GM23338 (cell line): ENCODE results near the gene ADAP1. TPM values are rescaled to one million over a fixed set of nuclear protein-coding genes. Genes with fewer than 3 reads are reported as not detected.

Source experiments
- ATAC-seq: fragments of 200-7000 bp; cut with Tn5 transposase; 3 replicates; pipeline ENCODE4 v1.9.1; 2020
- DNase-seq: peaks from one replicate; pipeline ENCODE4 v3.0.0-alpha.2; 2015; ENCODE audit warnings: low spot score
- H2AFZ ChIP-seq: fragments of 200-600 bp; sonication (generic); 2 replicates; pipeline ENCODE4 v1.8.0; 2016; ENCODE audit warnings: antibody characterized with exemption, mild to moderate bottlenecking, moderate library complexity
- H3F3A ChIP-seq: fragments of 200-600 bp; sonication (generic); replicated peaks from 2 replicates; pipeline ENCODE4 v1.8.0; 2017; ENCODE audit warnings: antibody characterized with exemption, mixed run types, low read depth
- H3K27ac ChIP-seq: fragments of 200-600 bp; sonication (generic); 2 replicates; pipeline ENCODE4 v1.6.1; 2016; ENCODE audit warnings: low read depth
- H3K27me3 ChIP-seq: fragments of 200-600 bp; sonication (generic); 2 replicates; pipeline ENCODE4 v1.8.0; 2016; ENCODE audit warnings: mild to moderate bottlenecking, mixed run types, moderate library complexity; ENCODE audit not compliant: insufficient read depth
- H3K36me3 ChIP-seq: fragments of 200-600 bp; sonication (generic); 2 replicates; pipeline ENCODE4 v1.8.0; 2016; ENCODE audit warnings: mild to moderate bottlenecking; ENCODE audit not compliant: insufficient read depth
- H3K4me1 ChIP-seq: fragments of 200-600 bp; sonication (generic); 2 replicates; pipeline ENCODE4 v1.8.0; 2016; ENCODE audit warnings: mild to moderate bottlenecking, moderate library complexity; ENCODE audit not compliant: insufficient read depth
- H3K4me2 ChIP-seq: fragments of 200-600 bp; sonication (generic); 2 replicates; pipeline ENCODE4 v1.7.1; 2017; ENCODE audit warnings: mixed run types
- H3K4me3 ChIP-seq: fragments of 200-600 bp; sonication (generic); 2 replicates; pipeline ENCODE4 v1.6.1; 2016; ENCODE audit warnings: mixed run types
- H3K79me2 ChIP-seq: fragments of 200-600 bp; sonication (generic); replicated peaks from 2 replicates; pipeline ENCODE4 v1.8.0; 2017; ENCODE audit warnings: mild to moderate bottlenecking; ENCODE audit not compliant: insufficient read depth
- H3K9me2 ChIP-seq: fragments of 200-600 bp; sonication (generic); 2 replicates; pipeline ENCODE4 v1.8.0; 2017; ENCODE audit not compliant: insufficient read depth
- H4K20me1 ChIP-seq: fragments of 200-600 bp; sonication (generic); replicated peaks from 2 replicates; pipeline ENCODE4 v1.8.0; 2017; ENCODE audit warnings: mild to moderate bottlenecking; ENCODE audit not compliant: insufficient read depth
- H3K27ac Mint-ChIP-seq: 2 replicates; pipeline ENCODE4 v1.8.0; 2020; ENCODE audit warnings: inconsistent platforms, mild to moderate bottlenecking, moderate library complexity, mixed read lengths
- H3K27me3 Mint-ChIP-seq: 3 replicates; pipeline ENCODE4 v1.8.0; 2022; ENCODE audit warnings: low read depth, mild to moderate bottlenecking, moderate library complexity, mixed read lengths, inconsistent platforms; ENCODE audit not compliant: insufficient read depth, poor library complexity
- H3K36me3 Mint-ChIP-seq: 3 replicates; pipeline ENCODE4 v1.8.0; 2021; ENCODE audit warnings: low read depth, mild to moderate bottlenecking, inconsistent platforms, moderate library complexity, mixed read lengths
- H3K4me1 Mint-ChIP-seq: 3 replicates; pipeline ENCODE4 v1.8.0; 2020; ENCODE audit warnings: mild to moderate bottlenecking, inconsistent platforms, mixed read lengths
- H3K4me3 Mint-ChIP-seq: 3 replicates; pipeline ENCODE4 v1.8.0; 2021; ENCODE audit warnings: moderate library complexity, mild to moderate bottlenecking, inconsistent platforms, mixed read lengths
- H3K9me3 Mint-ChIP-seq: 3 replicates; pipeline ENCODE4 v1.8.0; 2020; ENCODE audit warnings: moderate library complexity, mild to moderate bottlenecking, inconsistent platforms, mixed read lengths
- CREB1 ChIP-seq: fragments of 250-450 bp; sonication (Bioruptor Pico); IDR thresholded peaks from 2 replicates; pipeline ENCODE4 v1.5.0; 2020; ENCODE audit warnings: low read depth, mild to moderate bottlenecking, moderate library complexity
- EZH2 ChIP-seq: fragments of 200-600 bp; sonication (generic); IDR thresholded peaks from one replicate; pipeline ENCODE4 v1.8.0; 2017; ENCODE audit warnings: antibody characterized with exemption, mild to moderate bottlenecking, low read depth; ENCODE audit not compliant: unreplicated experiment
- EZH2phosphoT487 ChIP-seq: fragments of 200-600 bp; sonication (generic); IDR thresholded peaks from one replicate; pipeline ENCODE4 v1.8.1; 2018; ENCODE audit warnings: antibody characterized with exemption; ENCODE audit not compliant: unreplicated experiment
- JUNB ChIP-seq: IDR thresholded peaks from one replicate; pipeline ENCODE4 v1.6.1; 2016; ENCODE audit warnings: antibody characterized with exemption; ENCODE audit not compliant: unreplicated experiment
- NANOG ChIP-seq: IDR thresholded peaks from 2 replicates; pipeline ENCODE4 v1.6.1; 2016; ENCODE audit warnings: antibody characterized with exemption, borderline replicate concordance
- STAT1 ChIP-seq: IDR thresholded peaks from one replicate; pipeline ENCODE4 v1.6.1; 2016; ENCODE audit warnings: antibody characterized with exemption; ENCODE audit not compliant: unreplicated experiment
- ZNF114 ChIP-seq: fragments of 250-450 bp; sonication (Bioruptor Pico); IDR thresholded peaks from 2 replicates; pipeline ENCODE4 v1.5.0; 2020; ENCODE audit warnings: mild to moderate bottlenecking, moderate library complexity
- ZNF331 ChIP-seq: fragments of 250-450 bp; sonication (Bioruptor Pico); IDR thresholded peaks from 2 replicates; pipeline ENCODE4 v1.5.0; 2020; ENCODE audit warnings: low read depth, mild to moderate bottlenecking, moderate library complexity
- polyA plus RNA-seq: library from polyadenylated mRNA; unstranded; fragments of >200 nt; fragmentation: Nextera tagmentation; extraction: Ambion mirVana; gene quantifications from 2 replicates; pipeline ENCODE4 v1.2.1, GENCODE V29; 2016
- total RNA-seq: library from RNA; depleted of rRNA; stranded (reverse); fragments of >200 nt; shearing (Covaris generic); gene quantifications from 2 replicates; pipeline ENCODE4 v1.2.3, GENCODE V29; 2014
- TF ChIP-seq, protein P1 (sequence below): IDR thresholded peaks from 2 replicates; pipeline ENCODE4 v1.6.1; 2016; ENCODE audit warnings: antibody characterized with exemption
- TF ChIP-seq, protein P2 (sequence below), 2 experiments: fragments of 200-600 bp in 1 of 2; sonication (generic) in 1 of 2; conservative IDR thresholded peaks; 2 replicates each; pipeline versions ENCODE4 v1.5.1 to v1.6.1; 2016 to 2017; ENCODE audit warnings: antibody characterized with exemption in 2 of 2, low read depth in 2 of 2, mild to moderate bottlenecking in 2 of 2, moderate library complexity in 1 of 2
- TF ChIP-seq, protein P3 (sequence below): fragments of 250-450 bp; sonication (Bioruptor Pico); IDR thresholded peaks from 2 replicates; pipeline ENCODE4 v1.5.0; 2020; ENCODE audit warnings: mild to moderate bottlenecking, moderate library complexity

ADAP1 gene
- total and polyA plus RNA-seq, 2 experiments from 2014 or later = 2.2 to 9.6 TPM

- Histone ChIP-seq H2AFZ (no peak overlapping the region), H3K4me2 (no peak overlapping the region), H3K36me3 (no peaks in the 10 kb centered on the region; the same call in 1 of the 2 replicates), H3K4me1 (no peaks in the 10 kb centered on the region; the same call in 1 of the 2 replicates), H3K79me2 (peaks cover 100% of the 10 kb centered on the region), H3K4me3 (no peak overlapping the region), H3K27me3 (no peaks in the 10 kb centered on the region), H3F3A (peaks cover 4% of the 10 kb centered on the region; the same call in 1 of the 2 replicates), H4K20me1 (peaks cover 47% of the 10 kb centered on the region), H3K27ac (no peak overlapping the region), H3K9me2 (no peaks in the 10 kb centered on the region)
- H3K36me3 Mint-ChIP-seq = peaks cover 28% of the 10 kb centered on the region
- H3K9me3 Mint-ChIP-seq = no peaks in the 10 kb centered on the region
- TF ChIP-seq, protein P1, sequence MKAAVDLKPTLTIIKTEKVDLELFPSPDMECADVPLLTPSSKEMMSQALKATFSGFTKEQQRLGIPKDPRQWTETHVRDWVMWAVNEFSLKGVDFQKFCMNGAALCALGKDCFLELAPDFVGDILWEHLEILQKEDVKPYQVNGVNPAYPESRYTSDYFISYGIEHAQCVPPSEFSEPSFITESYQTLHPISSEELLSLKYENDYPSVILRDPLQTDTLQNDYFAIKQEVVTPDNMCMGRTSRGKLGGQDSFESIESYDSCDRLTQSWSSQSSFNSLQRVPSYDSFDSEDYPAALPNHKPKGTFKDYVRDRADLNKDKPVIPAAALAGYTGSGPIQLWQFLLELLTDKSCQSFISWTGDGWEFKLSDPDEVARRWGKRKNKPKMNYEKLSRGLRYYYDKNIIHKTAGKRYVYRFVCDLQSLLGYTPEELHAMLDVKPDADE = no peak
- TF ChIP-seq ZNF114 (CRISPR knock-in tag) (no peak), EZH2 (no peak), CREB1 (CRISPR knock-in tag) (no peak), ZNF331 (CRISPR knock-in tag) (no peak), NANOG (no peak), STAT1 (no peak), JUNB (no peak), EZH2phosphoT487 (no peak)
- TF ChIP-seq, protein P2, sequence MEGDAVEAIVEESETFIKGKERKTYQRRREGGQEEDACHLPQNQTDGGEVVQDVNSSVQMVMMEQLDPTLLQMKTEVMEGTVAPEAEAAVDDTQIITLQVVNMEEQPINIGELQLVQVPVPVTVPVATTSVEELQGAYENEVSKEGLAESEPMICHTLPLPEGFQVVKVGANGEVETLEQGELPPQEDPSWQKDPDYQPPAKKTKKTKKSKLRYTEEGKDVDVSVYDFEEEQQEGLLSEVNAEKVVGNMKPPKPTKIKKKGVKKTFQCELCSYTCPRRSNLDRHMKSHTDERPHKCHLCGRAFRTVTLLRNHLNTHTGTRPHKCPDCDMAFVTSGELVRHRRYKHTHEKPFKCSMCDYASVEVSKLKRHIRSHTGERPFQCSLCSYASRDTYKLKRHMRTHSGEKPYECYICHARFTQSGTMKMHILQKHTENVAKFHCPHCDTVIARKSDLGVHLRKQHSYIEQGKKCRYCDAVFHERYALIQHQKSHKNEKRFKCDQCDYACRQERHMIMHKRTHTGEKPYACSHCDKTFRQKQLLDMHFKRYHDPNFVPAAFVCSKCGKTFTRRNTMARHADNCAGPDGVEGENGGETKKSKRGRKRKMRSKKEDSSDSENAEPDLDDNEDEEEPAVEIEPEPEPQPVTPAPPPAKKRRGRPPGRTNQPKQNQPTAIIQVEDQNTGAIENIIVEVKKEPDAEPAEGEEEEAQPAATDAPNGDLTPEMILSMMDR (conservative IDR thresholded peaks at IDR 0.05; ENCODE audit: low read depth in 2 of 2) = no peak
- TF ChIP-seq, protein P3, sequence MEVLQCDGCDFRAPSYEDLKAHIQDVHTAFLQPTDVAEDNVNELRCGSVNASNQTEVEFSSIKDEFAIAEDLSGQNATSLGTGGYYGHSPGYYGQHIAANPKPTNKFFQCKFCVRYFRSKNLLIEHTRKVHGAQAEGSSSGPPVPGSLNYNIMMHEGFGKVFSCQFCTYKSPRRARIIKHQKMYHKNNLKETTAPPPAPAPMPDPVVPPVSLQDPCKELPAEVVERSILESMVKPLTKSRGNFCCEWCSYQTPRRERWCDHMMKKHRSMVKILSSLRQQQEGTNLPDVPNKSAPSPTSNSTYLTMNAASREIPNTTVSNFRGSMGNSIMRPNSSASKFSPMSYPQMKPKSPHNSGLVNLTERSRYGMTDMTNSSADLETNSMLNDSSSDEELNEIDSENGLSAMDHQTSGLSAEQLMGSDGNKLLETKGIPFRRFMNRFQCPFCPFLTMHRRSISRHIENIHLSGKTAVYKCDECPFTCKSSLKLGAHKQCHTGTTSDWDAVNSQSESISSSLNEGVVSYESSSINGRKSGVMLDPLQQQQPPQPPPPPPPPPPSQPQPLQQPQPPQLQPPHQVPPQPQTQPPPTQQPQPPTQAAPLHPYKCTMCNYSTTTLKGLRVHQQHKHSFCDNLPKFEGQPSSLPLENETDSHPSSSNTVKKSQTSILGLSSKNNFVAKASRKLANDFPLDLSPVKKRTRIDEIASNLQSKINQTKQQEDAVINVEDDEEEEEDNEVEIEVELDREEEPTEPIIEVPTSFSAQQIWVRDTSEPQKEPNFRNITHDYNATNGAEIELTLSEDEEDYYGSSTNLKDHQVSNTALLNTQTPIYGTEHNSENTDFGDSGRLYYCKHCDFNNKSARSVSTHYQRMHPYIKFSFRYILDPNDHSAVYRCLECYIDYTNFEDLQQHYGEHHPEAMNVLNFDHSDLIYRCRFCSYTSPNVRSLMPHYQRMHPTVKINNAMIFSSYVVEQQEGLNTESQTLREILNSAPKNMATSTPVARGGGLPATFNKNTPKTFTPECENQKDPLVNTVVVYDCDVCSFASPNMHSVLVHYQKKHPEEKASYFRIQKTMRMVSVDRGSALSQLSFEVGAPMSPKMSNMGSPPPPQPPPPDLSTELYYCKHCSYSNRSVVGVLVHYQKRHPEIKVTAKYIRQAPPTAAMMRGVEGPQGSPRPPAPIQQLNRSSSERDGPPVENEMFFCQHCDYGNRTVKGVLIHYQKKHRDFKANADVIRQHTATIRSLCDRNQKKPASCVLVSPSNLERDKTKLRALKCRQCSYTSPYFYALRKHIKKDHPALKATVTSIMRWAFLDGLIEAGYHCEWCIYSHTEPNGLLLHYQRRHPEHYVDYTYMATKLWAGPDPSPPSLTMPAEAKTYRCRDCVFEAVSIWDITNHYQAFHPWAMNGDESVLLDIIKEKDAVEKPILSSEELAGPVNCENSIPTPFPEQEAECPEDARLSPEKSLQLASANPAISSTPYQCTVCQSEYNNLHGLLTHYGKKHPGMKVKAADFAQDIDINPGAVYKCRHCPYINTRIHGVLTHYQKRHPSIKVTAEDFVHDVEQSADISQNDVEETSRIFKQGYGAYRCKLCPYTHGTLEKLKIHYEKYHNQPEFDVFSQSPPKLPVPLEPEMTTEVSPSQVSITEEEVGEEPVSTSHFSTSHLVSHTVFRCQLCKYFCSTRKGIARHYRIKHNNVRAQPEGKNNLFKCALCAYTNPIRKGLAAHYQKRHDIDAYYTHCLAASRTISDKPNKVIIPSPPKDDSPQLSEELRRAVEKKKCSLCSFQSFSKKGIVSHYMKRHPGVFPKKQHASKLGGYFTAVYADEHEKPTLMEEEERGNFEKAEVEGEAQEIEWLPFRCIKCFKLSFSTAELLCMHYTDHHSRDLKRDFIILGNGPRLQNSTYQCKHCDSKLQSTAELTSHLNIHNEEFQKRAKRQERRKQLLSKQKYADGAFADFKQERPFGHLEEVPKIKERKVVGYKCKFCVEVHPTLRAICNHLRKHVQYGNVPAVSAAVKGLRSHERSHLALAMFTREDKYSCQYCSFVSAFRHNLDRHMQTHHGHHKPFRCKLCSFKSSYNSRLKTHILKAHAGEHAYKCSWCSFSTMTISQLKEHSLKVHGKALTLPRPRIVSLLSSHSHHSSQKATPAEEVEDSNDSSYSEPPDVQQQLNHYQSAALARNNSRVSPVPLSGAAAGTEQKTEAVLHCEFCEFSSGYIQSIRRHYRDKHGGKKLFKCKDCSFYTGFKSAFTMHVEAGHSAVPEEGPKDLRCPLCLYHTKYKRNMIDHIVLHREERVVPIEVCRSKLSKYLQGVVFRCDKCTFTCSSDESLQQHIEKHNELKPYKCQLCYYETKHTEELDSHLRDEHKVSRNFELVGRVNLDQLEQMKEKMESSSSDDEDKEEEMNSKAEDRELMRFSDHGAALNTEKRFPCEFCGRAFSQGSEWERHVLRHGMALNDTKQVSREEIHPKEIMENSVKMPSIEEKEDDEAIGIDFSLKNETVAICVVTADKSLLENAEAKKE = no peak
- H3K27ac Mint-ChIP-seq = 0 out of 2 replicates have a peak overlapping the region, but pooled peaks have one; percentile 44
- no peak for ATAC-seq
- H3K4me1 Mint-ChIP-seq = peaks cover 19% of the 10 kb centered on the region
- H3K27me3 Mint-ChIP-seq = peaks cover 2% of the 10 kb centered on the region
- no peak overlapping the region for H3K4me3 Mint-ChIP-seq
- DNase-seq = no peak
Observed at GRCh38 chr7:883055-884021, 71.1 kb downstream of the ADAP1 start.
